Keratinocyte (primary cell): Measurements from ENCODE around the gene TMEM196. TPM values are rescaled to one million over a fixed set of nuclear protein-coding genes. Genes with fewer than 3 reads are reported as not detected.

Experiments used
- DNase-seq: peaks from one replicate; pipeline ENCODE4 v3.0.0-alpha.2; 2011; ENCODE audit warnings: low read depth, missing footprints, low spot score
- FAIRE-seq: peaks from 2 replicates; lab custom pipeline; 2011; peaks lifted over from hg19 to GRCh38; lab: Jason Lieb, UNC
- H2AFZ ChIP-seq: 2 replicates; pipeline ENCODE4 v1.6.0; 2012; ENCODE audit warnings: low read length, control low read depth, inconsistent platforms; ENCODE audit not compliant: control insufficient read depth
- H3K27ac ChIP-seq: 2 replicates; pipeline ENCODE4 v1.5.1; 2011; ENCODE audit warnings: low read length; ENCODE audit not compliant: control insufficient read depth, insufficient read depth
- H3K27me3 ChIP-seq: 3 replicates; pipeline ENCODE4 v1.6.0; 2011; ENCODE audit warnings: low read length; ENCODE audit not compliant: control insufficient read depth, insufficient read depth; ENCODE audit errors: extremely low read depth
- H3K36me3 ChIP-seq, 2 experiments: 2 replicates in 1 of 2; 3 replicates in 1 of 2; pipeline ENCODE4 v1.5.1; 2011; ENCODE audit warnings: low read length in 2 of 2, mild to moderate bottlenecking in 1 of 2; ENCODE audit not compliant: control insufficient read depth in 2 of 2, insufficient read depth in 2 of 2; ENCODE audit errors: extremely low read depth in 1 of 2
- H3K4me1 ChIP-seq: 3 replicates; pipeline ENCODE4 v1.5.1; 2011; ENCODE audit warnings: low read length; ENCODE audit not compliant: control insufficient read depth, insufficient read depth; ENCODE audit errors: extremely low read depth
- H3K4me2 ChIP-seq: 3 replicates; pipeline ENCODE4 v1.6.0; 2011; ENCODE audit warnings: low read depth, low read length; ENCODE audit not compliant: control insufficient read depth, insufficient read depth; ENCODE audit errors: extremely low read depth
- H3K4me3 ChIP-seq, 3 experiments: fragments of 200-600 bp in 1 of 3; sonication (generic) in 1 of 3; 2 replicates in 2 of 3; 3 replicates in 1 of 3; pipeline ENCODE4 v1.5.1; 2011 to 2016; ENCODE audit warnings: low read length in 3 of 3, mild to moderate bottlenecking in 3 of 3, control low read depth in 2 of 3, inconsistent platforms in 1 of 3, low read depth in 1 of 3, mixed read lengths in 1 of 3, mixed run types in 1 of 3, moderate library complexity in 1 of 3; ENCODE audit not compliant: control insufficient read depth in 2 of 3, insufficient read depth in 2 of 3; ENCODE audit errors: extremely low read depth in 1 of 3
- H3K79me2 ChIP-seq: 2 replicates; pipeline ENCODE4 v1.6.0; 2012; ENCODE audit warnings: low read length; ENCODE audit not compliant: control insufficient read depth, insufficient read depth
- H3K9ac ChIP-seq: 3 replicates; pipeline ENCODE4 v1.6.0; 2011; ENCODE audit warnings: low read length; ENCODE audit not compliant: control insufficient read depth, insufficient read depth; ENCODE audit errors: extremely low read depth
- H3K9me1 ChIP-seq: 3 replicates; pipeline ENCODE4 v1.6.0; 2011; ENCODE audit warnings: low read length; ENCODE audit not compliant: control insufficient read depth, insufficient read depth; ENCODE audit errors: extremely low read depth
- H3K9me3 ChIP-seq: 2 replicates; pipeline ENCODE4 v1.5.1; 2012; ENCODE audit warnings: low read depth, low read length; ENCODE audit not compliant: control insufficient read depth
- H4K20me1 ChIP-seq: 3 replicates; pipeline ENCODE4 v1.6.0; 2011; ENCODE audit warnings: low read length; ENCODE audit not compliant: control insufficient read depth, insufficient read depth; ENCODE audit errors: extremely low read depth
- EZH2 ChIP-seq: IDR thresholded peaks from one replicate; pipeline ENCODE4 v1.6.1; 2012; ENCODE audit warnings: inconsistent platforms, mild to moderate bottlenecking, low read length, moderate library complexity
- dilution Hi-C: fragments of 300-500 bp; cut with MboI; formaldehyde crosslinking; loops from one replicate; pipeline ENCODE4 v1.7.0; 2020; ENCODE audit warnings: low sequenced_read_pairs; ENCODE audit not compliant: extremely low pct_ligation_motif_present
- polyA plus RNA-seq, 5 experiments: library from polyadenylated mRNA; depleted of rRNA in 3 of 5; stranded (reverse) in 3 of 5; stranded (forward) in 1 of 5; unstranded in 1 of 5; fragments of >200 nt; gene quantifications; 1 replicate in 1 of 5; 2 replicates in 3 of 5; 3 replicates in 1 of 5; pipeline versions ENCODE4 v1.2.1 to v1.2.3, GENCODE V29; 2011 to 2012; ENCODE audit warnings: missing spikeins in 2 of 5, low read depth in 1 of 5, low replicate concordance in 1 of 5
- TF ChIP-seq, protein P1 (sequence below), 3 experiments: IDR thresholded peaks in 1 of 3; conservative IDR thresholded peaks in 1 of 3; optimal IDR thresholded peaks in 1 of 3; 2 replicates in 2 of 3; 3 replicates in 1 of 3; pipeline versions ENCODE3 to v1.5.1; 2011; ENCODE audit warnings: low read length in 3 of 3, mild to moderate bottlenecking in 3 of 3, moderate library complexity in 2 of 3, control low read depth in 1 of 3, inconsistent platforms in 1 of 3; ENCODE audit not compliant: insufficient read depth in 2 of 3; ENCODE audit errors: extremely low read depth in 1 of 3

TMEM196 gene
- polyA plus RNA-seq, 1 donor (not counting 4 experiments of a cell fraction or from before 2014, with no cell fraction given), result not detected

DNA sequence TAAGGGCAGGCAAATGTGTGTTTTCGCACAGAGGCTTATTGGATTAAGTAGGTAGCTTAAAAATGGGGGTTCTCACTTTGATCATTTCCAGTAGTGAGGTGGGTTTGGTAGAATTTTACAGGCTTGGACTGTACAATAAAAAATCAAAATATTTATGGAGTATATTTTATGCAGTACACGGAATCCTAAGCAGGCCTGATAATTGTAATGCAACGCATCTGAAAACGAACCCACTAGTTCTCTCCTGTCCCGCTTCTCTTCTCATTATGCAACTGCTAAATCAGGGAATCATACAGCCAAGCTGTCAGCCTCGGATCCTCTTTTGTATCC lies 64.2 kb downstream of the TMEM196 start:
- dilution Hi-C loops, result no loop called here
- peak overlapping the region; percentile 92 for H2AFZ ChIP-seq
- no peaks in the 10 kb centered on the region for H4K20me1 ChIP-seq
- H3K9me3 ChIP-seq, result no peaks in the 10 kb centered on the region
- peaks cover 43% of the 10 kb centered on the region for H3K79me2 ChIP-seq
- no peaks in the 10 kb centered on the region for H3K9me1 ChIP-seq
- no peak overlapping the region for H3K4me3 ChIP-seq
- no peaks in the 10 kb centered on the region for H3K27me3 ChIP-seq
- TF ChIP-seq EZH2, result no peak
- TF ChIP-seq, protein P1, sequence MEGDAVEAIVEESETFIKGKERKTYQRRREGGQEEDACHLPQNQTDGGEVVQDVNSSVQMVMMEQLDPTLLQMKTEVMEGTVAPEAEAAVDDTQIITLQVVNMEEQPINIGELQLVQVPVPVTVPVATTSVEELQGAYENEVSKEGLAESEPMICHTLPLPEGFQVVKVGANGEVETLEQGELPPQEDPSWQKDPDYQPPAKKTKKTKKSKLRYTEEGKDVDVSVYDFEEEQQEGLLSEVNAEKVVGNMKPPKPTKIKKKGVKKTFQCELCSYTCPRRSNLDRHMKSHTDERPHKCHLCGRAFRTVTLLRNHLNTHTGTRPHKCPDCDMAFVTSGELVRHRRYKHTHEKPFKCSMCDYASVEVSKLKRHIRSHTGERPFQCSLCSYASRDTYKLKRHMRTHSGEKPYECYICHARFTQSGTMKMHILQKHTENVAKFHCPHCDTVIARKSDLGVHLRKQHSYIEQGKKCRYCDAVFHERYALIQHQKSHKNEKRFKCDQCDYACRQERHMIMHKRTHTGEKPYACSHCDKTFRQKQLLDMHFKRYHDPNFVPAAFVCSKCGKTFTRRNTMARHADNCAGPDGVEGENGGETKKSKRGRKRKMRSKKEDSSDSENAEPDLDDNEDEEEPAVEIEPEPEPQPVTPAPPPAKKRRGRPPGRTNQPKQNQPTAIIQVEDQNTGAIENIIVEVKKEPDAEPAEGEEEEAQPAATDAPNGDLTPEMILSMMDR (optimal IDR thresholded peaks at IDR 0.05 in 1 of 3, IDR thresholded peaks at IDR 0.05 in 1 of 3, conservative IDR thresholded peaks at IDR 0.05 in 1 of 3; ENCODE audit: extremely low read depth in 1 of 3, insufficient read depth in 2 of 3, low read length in 3 of 3), result no peak
- peak overlapping the region; percentile 95 for H3K27ac ChIP-seq
- DNase-seq (no peak), FAIRE-seq (no peak)
- H3K36me3 ChIP-seq, result no peaks in the 10 kb centered on the region
- peaks cover 12% of the 10 kb centered on the region for H3K4me1 ChIP-seq
- H3K4me2 ChIP-seq, result peak overlapping the region; percentile 67
- peak overlapping the region; percentile 99 for H3K9ac ChIP-seq

DNA sequence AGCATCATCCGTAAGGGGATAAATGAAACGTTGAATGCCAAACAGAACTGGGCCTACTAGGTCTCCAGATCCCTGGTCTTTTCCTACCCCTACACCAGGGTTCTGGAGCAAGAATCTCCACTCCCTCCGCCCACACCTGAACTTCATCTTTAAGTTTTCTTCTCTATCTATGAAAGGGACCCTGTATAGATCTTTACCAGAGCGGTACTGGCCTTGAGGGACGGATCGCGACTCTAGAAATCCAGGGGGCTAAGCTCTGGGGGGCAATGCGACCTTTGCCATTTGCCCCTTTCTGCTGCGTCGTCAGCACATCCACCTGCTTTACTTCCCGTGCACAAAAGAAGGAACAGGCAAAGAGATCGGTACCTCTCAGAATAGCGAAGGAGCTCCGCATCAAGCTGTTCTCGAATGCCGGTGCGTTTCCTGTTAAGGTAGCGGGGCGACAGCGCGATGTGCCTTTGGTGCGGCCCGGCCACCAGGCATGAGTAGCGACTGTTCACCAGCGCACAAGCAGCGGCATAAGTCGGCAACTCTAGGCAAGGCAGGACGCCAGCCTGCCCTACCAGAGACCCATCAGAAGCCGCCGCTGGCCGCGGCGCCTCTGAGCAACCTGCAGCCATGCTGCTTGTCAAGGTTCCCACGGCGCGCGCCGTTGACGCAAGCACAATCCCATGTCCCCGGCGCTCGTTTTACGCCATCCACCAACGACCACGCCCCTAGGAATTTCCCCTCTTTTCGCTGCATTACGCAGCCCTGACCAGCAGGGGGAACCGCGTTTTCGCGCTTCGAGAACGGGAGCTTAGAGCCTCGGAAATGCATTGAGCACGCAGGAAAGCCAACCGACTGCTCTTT lies 64.8 kb downstream of the TMEM196 start, which contains the start of gene POLR1F:
POLR1F (minus strand) TSS at position 641 of the 852 bp plus-strand sequence; CDS start at position 620, 21 bp downstream.
- peak; percentile 88 for FAIRE-seq
- Histone ChIP-seq H4K20me1 (no peaks in the 10 kb centered on the region), H3K9me1 (no peaks in the 10 kb centered on the region), H3K79me2 (peaks cover 44% of the 10 kb centered on the region), H3K27ac (peak within 1 kb of the TSS; percentile 95), H3K4me3 (peak within 1 kb of the TSS; percentile 65 to 99 (median 90)), H2AFZ (peak within 1 kb of the TSS; percentile 92), H3K4me2 (peak within 1 kb of the TSS; percentile 94), H3K36me3 (peaks cover 0 to 2% of the 10 kb centered on the region in 2 experiments), H3K9me3 (no peaks in the 10 kb centered on the region), H3K27me3 (no peaks in the 10 kb centered on the region), H3K9ac (peak within 1 kb of the TSS; percentile 99), H3K4me1 (peaks cover 12% of the 10 kb centered on the region)
- DNase-seq, result peak; percentile 53
- dilution Hi-C loops, result no loop called here
- TF ChIP-seq, protein P1 (optimal IDR thresholded peaks at IDR 0.05 in 1 of 3, IDR thresholded peaks at IDR 0.05 in 1 of 3, conservative IDR thresholded peaks at IDR 0.05 in 1 of 3; ENCODE audit: extremely low read depth in 1 of 3, insufficient read depth in 2 of 3, low read length in 3 of 3), result peak; percentile 85 to 96 (median 89)
- TF ChIP-seq EZH2, result no peak
